Large intestine (tissue), 3 donors: ENCODE measurements around the gene FAM149B1. TPM values are rescaled to one million over a fixed set of nuclear protein-coding genes. Genes with fewer than 3 reads are reported as not detected.

Experiments used
- DNase-seq, 2 donors: peaks; one replicate each; pipeline versions ENCODE4 v3.0.0 to v3.0.0-alpha.2; 2013
- H3K27ac ChIP-seq: one replicate; pipeline ENCODE4 v1.5.1; 2013; ENCODE audit warnings: low read length
- H3K27me3 ChIP-seq: 2 replicates; pipeline ENCODE4 v1.6.1; 2013; ENCODE audit warnings: low read length; ENCODE audit not compliant: control insufficient read depth, insufficient read depth
- H3K36me3 ChIP-seq: 2 replicates; pipeline ENCODE4 v1.6.1; 2013; ENCODE audit warnings: low read length; ENCODE audit not compliant: control insufficient read depth, insufficient read depth
- H3K4me1 ChIP-seq: one replicate; pipeline ENCODE4 v1.6.1; 2013; ENCODE audit warnings: low read length; ENCODE audit not compliant: control insufficient read depth, insufficient read depth
- H3K4me3 ChIP-seq: one replicate; pipeline ENCODE4 v1.5.1; 2013; ENCODE audit warnings: low read length
- H3K9me3 ChIP-seq: one replicate; pipeline ENCODE4 v1.6.1; 2013; ENCODE audit warnings: mild to moderate bottlenecking, low read depth, low read length, moderate library complexity; ENCODE audit not compliant: control insufficient read depth
- WGBS: methylation state at CpG from one replicate; pipeline ENCODE4 v1.1.5; 2013; ENCODE audit warnings: low lambda C conversion rate; ENCODE audit not compliant: insufficient coverage; 5-methylcytosine and 5-hydroxymethylcytosine counted together
- polyA plus RNA-seq: library from polyadenylated mRNA; unstranded; fragments of 120-200 nt; gene quantifications from one replicate; pipeline ENCODE4 v1.2.1, GENCODE V29; 2013

The FAM149B1 gene
- polyA plus RNA-seq, 1 donor: 32.1 TPM

GRCh38 chr10:73263693-73264347, 95.9 kb downstream of the FAM149B1 start:
- no peak for DNase-seq
- no peak overlapping the region for H3K4me3 ChIP-seq
- WGBS: no CpG with 5 or more reads among the region's 1 CpG
- H3K9me3 ChIP-seq: peaks cover 3% of the 10 kb centered on the region
- H3K27me3 ChIP-seq: no peaks in the 10 kb centered on the region
- H3K36me3 ChIP-seq: no peaks in the 10 kb centered on the region
- H3K27ac ChIP-seq: no peak overlapping the region
- H3K4me1 ChIP-seq: no peaks in the 10 kb centered on the region

- no peaks in the 10 kb centered on the region for H3K9me3 ChIP-seq
- no peak for DNase-seq
- 100% methylated on average over 2 of the region's 2 CpGs for WGBS
- H3K27ac ChIP-seq: no peak overlapping the region
- H3K36me3 ChIP-seq: no peaks in the 10 kb centered on the region
- no peaks in the 10 kb centered on the region for H3K4me1 ChIP-seq
- H3K4me3 ChIP-seq: no peak overlapping the region
- H3K27me3 ChIP-seq: no peaks in the 10 kb centered on the region
Observed at GRCh38 chr10:73264423-73264822, 96.5 kb downstream of the FAM149B1 start.

GRCh38 chr10:73281097-73281496, 113.2 kb downstream of the FAM149B1 start:
- H3K9me3 ChIP-seq: no peaks in the 10 kb centered on the region
- H3K27me3 ChIP-seq: no peaks in the 10 kb centered on the region
- no peak for DNase-seq
- H3K27ac ChIP-seq: no peak overlapping the region
- no peaks in the 10 kb centered on the region for H3K36me3 ChIP-seq
- no peak overlapping the region for H3K4me3 ChIP-seq
- H3K4me1 ChIP-seq: no peaks in the 10 kb centered on the region
- no CpG with 5 or more reads among the region's 3 CpGs for WGBS

GRCh38 chr10:73287441-73287840, 119.5 kb downstream of the FAM149B1 start:
- 100% methylated on average over 1 of the region's 1 CpG for WGBS
- no peaks in the 10 kb centered on the region for H3K9me3 ChIP-seq
- H3K4me3 ChIP-seq: no peak overlapping the region
- no peaks in the 10 kb centered on the region for H3K27me3 ChIP-seq
- H3K27ac ChIP-seq: no peak overlapping the region
- no peaks in the 10 kb centered on the region for H3K4me1 ChIP-seq
- DNase-seq: no peak
- no peaks in the 10 kb centered on the region for H3K36me3 ChIP-seq

GRCh38 chr10:73289958-73290357, 122.0 kb downstream of the FAM149B1 start:
- no CpG with 5 or more reads among the region's 1 CpG for WGBS
- Histone ChIP-seq H3K9me3 (no peaks in the 10 kb centered on the region), H3K4me3 (no peak overlapping the region), H3K4me1 (no peaks in the 10 kb centered on the region), H3K27me3 (no peaks in the 10 kb centered on the region), H3K27ac (no peak overlapping the region), H3K36me3 (no peaks in the 10 kb centered on the region)
- DNase-seq: no peak

- no peak overlapping the region for H3K4me3 ChIP-seq
- WGBS: 73% methylated on average over 3 of the region's 3 CpGs
- no peaks in the 10 kb centered on the region for H3K9me3 ChIP-seq
- H3K4me1 ChIP-seq: peaks cover 4% of the 10 kb centered on the region
- H3K27ac ChIP-seq: no peak overlapping the region
- DNase-seq: no peak
- H3K36me3 ChIP-seq: no peaks in the 10 kb centered on the region
- H3K27me3 ChIP-seq: no peaks in the 10 kb centered on the region
Observed at GRCh38 chr10:73293461-73293860, 125.5 kb downstream of the FAM149B1 start.

Other genes starting within 250 kb of the FAM149B1 start
- gene PLA2G12B, start 213.3 kb upstream of the FAM149B1 start, polyA plus RNA-seq: 54.3 TPM
- 31.8 TPM for gene P4HA1, start 71.3 kb upstream of the FAM149B1 start, polyA plus RNA-seq
- gene NUDT13, start 57.7 kb upstream of the FAM149B1 start, polyA plus RNA-seq: 4.8 TPM
- gene ECD, start 111 bp upstream of the FAM149B1 start, polyA plus RNA-seq: 24.9 TPM
- 25.4 TPM for gene DNAJC9, start 79.1 kb downstream of the FAM149B1 start, polyA plus RNA-seq
- gene MRPS16, start 84.5 kb downstream of the FAM149B1 start, polyA plus RNA-seq: 77.1 TPM
- 5.3 TPM for gene CFAP70, start 190.7 kb downstream of the FAM149B1 start, polyA plus RNA-seq
- 63.5 TPM for gene ANXA7, start 245.9 kb downstream of the FAM149B1 start, polyA plus RNA-seq